ENCODE results near the gene IGSF9.

Gene IGSF9

DNA sequence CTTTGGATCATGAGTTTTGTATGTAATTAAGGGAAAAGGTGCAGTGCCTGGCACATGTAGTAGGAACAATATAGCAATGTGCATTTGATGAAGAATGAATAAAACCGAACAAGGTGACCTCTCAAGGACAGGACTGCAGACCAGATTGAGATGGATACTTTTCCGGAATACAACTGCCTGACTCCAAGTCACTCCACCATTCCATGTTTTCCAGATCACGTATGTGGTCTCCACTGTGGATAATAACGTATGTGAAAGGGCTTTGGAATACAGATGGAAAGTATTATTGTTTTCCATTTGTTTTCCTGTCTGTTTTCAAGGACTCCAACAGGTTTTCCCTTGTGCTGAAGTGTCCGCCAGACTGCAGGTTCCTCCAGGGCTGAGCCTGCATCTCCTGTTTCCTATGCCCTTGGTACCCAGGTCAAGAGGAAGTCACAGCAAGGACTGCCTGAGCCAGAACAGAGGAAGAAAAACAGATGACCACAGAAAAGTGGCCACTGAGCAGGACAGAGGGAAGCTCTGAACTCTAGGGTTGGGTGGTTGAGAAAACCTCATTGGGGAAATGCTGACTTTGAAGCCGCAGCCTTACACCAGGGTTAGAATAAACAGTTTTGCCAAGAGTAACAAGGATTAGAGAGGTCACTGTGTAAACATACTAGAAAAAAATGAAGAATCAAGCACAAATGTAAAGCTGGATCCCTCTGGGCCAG lies 49.4 kb downstream of the IGSF9 start:
- DNase-seq: no peak

- DNase-seq: no peak
These were observed 50.1 kb downstream of the IGSF9 start for GRCh38 chr1:159895286-159895685.

- no peak for DNase-seq
These were observed 52.5 kb downstream of the IGSF9 start for GRCh38 chr1:159892944-159893343.

DNA sequence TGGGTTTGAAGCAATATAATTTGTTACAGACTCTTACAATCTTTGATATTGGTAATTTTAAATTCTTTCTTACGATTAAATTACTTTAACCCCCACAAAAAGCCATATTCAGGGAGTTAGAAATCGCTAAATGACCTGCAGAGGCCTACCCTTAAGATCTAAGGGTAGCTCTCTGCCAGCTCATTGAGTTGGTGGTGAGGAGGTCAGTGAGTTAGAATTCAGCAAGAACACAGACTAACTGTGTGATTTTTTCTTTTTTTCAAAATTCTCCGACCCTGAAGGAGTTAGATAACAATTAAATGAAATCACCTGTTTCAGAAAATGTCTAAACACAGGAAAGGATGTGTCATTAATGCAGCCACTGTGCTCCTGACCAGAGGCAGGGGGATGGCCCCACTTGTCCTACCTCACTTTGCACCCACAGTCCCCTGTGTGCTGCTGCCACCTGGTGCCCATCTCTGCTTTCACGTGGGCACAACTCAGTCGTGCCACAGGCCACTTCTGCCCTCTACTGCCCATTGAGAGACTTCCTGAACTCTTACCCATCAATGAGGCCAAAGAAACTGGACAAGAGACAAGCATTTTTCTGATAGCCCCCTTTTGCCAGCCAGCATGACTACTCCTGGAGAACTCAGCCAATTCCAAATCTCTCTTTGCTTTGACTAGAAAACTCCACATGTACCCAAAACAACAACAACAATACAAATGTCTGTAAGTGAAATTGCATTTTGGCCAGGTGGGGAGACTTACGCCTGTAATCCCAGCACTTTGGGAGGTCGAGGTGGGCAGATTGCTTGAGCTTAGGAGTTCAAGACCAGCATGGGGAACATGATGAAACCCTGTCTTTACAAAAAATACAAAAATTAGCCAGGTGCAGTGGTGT lies 53.9 kb downstream of the IGSF9 start:
- peak; percentile 90 for DNase-seq

GRCh38 chr1:159890390-159890789 lies 55.0 kb downstream of the IGSF9 start:
- no peak for DNase-seq

DNA sequence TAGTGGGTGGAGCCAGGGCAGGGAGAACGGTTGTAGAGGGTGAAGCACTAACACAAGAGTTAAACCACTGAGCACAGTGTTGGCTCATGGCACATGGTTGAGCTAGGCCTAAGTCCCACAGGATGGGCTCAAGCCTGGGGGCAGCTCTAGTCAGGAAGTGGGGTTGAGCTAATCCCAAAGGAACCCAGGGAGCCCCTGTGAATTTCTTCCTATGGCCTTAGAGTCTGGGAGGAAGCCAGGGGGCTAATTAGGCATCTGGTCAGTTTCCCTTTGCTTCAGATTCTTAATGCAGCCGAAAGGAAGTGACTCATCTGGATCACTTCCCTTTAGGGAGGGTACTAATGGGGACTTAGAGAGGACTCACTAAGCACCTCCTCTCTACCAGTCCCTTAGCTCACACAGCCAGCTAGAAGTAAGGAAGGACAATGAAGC lies 55.6 kb downstream of the IGSF9 start:
- no peak for DNase-seq

DNA sequence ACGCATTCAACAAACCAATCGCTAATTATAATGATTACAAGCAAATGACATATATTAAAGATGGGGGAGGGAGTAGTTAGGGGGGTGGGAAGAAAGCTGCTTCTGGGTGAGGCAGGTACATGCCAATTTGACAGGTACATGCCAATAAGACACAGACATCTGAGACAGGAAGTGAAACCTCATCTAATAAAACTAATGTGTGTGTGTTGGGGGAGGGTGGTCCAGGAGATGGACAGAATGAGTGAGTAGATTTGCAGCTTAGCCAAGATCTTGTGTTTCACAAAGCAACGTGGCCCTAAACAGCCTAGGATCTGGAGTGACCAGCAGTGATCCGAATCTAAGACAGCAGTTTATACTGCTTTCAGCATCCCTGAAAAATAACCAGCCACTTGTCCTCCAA lies 56.2 kb downstream of the IGSF9 start:
- no peak for DNase-seq

DNA sequence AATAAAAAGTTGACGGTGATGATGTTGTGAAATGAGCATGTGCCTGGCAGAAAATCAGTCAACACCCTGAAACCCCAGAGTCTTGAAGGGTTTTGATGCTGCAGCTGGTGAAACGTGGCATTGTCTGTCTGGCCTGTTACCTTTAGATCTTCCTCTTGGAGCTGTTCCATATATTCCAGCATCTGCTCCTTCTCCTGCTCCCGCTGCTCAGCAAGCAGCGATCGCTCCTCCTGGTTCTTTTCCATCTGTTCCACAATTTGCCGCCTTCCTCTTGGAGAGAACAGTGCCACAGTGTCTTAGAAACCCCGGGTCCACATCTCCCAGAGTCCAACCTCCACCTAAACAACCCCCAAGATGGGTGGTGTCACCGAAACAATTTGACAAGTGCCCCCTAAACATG lies 61.1 kb downstream of the IGSF9 start:
- no peak for DNase-seq

DNA sequence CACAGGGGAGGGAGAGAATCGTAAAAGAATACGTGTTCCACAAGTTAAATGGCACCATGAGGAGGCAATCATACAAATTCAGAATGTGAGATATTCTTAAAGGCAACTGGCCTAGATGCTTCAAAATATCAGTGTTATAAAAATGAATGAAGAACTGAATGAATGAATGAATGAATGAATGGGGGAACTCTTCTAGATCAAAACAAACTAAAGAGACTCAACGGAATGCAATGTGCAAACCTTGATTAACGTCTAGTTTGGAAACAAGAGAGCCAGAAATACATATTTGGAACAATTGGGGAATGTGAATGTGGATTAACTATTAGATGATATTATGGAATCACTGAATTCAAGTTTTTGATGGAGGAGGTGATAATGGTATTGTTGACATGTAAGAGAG lies 62.3 kb downstream of the IGSF9 start:
- no peak for DNase-seq

DNA sequence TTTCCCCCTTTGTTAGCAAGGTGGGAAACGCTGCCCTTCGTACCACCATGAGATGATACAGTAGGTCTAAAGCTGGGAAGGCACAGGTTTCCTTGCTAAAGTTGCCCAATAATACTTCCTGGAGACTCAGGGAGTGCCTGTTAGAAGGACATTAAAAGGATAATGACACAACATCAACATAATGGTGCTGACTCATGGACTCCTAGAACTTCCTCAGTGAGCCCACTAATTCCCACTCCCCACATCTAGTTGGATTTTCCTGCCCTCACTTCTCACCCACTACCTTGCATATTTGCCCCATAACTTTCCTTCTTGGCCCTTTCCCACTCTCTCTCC lies 62.9 kb downstream of the IGSF9 start:
- DNase-seq: no peak

DNA sequence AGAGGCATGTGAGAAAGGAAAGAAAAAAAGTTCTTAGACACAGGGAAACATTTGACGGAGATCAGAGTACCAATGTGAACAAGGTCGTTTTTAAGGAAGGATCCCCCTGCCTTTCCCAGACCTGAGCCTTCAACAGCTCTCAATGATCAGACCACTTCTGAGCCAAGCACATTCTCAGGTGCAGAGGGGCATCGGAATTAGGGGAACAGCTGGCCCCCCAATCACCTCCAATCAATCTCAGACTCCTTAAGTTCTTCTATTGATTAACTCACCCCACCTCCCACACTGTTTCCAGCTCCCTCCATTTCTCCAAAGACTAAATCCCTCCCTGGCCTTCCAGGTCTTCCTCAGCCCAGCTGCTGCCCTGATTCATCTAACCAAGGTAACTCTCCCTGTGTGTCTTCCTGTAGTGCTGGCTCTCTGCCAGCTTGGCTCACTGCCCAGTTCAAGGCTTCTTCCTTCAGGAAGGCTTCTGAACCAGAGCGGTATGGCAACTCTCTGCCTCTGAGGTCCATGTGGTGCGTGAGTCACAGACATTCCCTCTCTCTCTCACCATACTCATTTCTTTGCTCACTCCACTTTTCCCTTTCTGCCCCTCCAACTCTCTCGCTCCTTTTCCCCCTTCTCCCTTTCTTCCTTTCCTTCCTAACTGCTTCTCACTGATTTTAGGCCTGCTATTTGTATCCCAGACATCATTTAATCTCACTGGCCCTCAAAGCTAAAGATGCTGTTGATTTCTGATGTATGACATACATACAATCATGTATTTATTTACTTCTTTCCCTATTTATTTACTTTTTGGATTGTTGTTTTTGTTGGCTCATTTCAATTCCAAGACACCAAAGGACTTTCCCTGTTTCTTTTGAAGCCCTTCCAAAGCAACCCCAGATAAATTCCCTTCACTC lies 63.5 kb downstream of the IGSF9 start:
- no peak for DNase-seq

- no peak for DNase-seq
These were observed 65.0 kb downstream of the IGSF9 start for GRCh38 chr1:159880430-159880829.

- no peak for DNase-seq
These were observed 65.4 kb downstream of the IGSF9 start for GRCh38 chr1:159879977-159880376.

GRCh38 chr1:159879136-159879535 lies 66.3 kb downstream of the IGSF9 start:
- no peak for DNase-seq

DNA sequence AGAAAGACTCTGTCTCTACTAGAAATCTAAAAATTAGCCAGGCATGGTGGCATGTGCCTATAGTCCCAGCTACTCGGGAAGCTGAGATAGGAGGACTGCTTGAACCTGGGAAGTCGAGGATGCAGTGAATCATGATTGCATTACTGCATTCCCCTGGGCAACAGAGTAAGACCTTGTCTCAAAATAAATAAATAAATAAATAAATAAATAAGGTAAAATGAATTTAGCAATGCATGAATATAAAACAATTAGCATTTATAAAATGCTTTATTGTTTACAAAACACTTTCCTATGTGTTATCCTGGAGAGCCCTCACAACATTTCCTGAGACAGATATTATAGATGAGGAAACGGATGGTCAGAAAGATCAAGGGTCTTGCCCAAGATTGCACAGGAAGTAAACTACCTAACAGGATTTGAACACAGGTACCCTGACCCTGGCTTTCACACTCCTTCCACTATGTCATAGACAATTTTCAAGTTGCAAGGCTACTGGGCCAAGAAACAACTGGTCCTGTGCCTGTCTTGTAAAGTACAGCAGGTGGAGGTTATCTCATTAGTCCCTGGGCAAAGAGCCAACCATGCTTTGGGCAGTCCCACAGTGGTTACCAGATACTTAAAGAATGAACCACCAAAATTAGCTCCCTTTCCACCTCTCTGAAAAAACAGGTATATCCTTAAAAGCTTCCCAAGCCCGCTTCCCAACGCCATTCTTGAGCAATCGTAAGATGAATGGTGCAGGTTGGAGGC lies 67.5 kb downstream of the IGSF9 start:
- DNase-seq: no peak

Measured in activated CD8-positive, alpha-beta memory T cell treated with anti-CD3 and anti-CD28 coated beads for 24 hours (primary cell).